HEK293T (cell line): ENCODE measurements around the gene IRAK2.

ENCODE experiments used
- CTCF ChIA-PET: fragments of 350-600 bp; formaldehyde crosslinking; extraction: SDS; loops from one replicate; lab custom pipeline; 2021; ENCODE audit warnings: antibody characterized with exemption, inconsistent platforms; lab: Yijun Ruan, JAX
- POLR2A ChIA-PET: fragments of 350-600 bp; formaldehyde crosslinking; extraction: SDS; loops from one replicate; lab custom pipeline; 2020; ENCODE audit warnings: antibody characterized with exemption, inconsistent platforms; lab: Yijun Ruan, JAX
- DNase-seq: peaks from one replicate; pipeline ENCODE4 v3.0.0; 2012; ENCODE audit warnings: mixed read lengths; ENCODE audit errors: extremely low spot score
- ARNT ChIP-seq: fragments of 450-650 bp; IDR thresholded peaks from 2 replicates; pipeline ENCODE4 v1.6.1; 2017; ENCODE audit warnings: mild to moderate bottlenecking
- BHLHE40 ChIP-seq: fragments of 450-650 bp; IDR thresholded peaks from 2 replicates; pipeline ENCODE4 v1.6.1; 2016; ENCODE audit warnings: mild to moderate bottlenecking, moderate library complexity, borderline replicate concordance
- CTBP1 ChIP-seq: fragments of 450-650 bp; IDR thresholded peaks from 2 replicates; pipeline ENCODE4 v1.6.1; 2016; ENCODE audit warnings: borderline replicate concordance
- ELF4 ChIP-seq: fragments of 450-650 bp; IDR thresholded peaks from 2 replicates; pipeline ENCODE4 v1.6.1; 2017; ENCODE audit warnings: antibody characterized with exemption
- FOXA1 ChIP-seq: fragments of 450-650 bp; IDR thresholded peaks from 2 replicates; pipeline ENCODE4 v1.6.1; 2016; ENCODE audit warnings: mild to moderate bottlenecking
- FOXK2 ChIP-seq: fragments of 450-650 bp; IDR thresholded peaks from 2 replicates; pipeline ENCODE4 v1.6.1; 2016; ENCODE audit warnings: mild to moderate bottlenecking
- FOXM1 ChIP-seq: fragments of 450-650 bp; IDR thresholded peaks from 2 replicates; pipeline ENCODE4 v1.6.1; 2017; ENCODE audit warnings: mild to moderate bottlenecking, borderline replicate concordance
- HDGF ChIP-seq: fragments of 450-650 bp; IDR thresholded peaks from 2 replicates; pipeline ENCODE4 v1.6.1; 2017; ENCODE audit warnings: antibody characterized with exemption, borderline replicate concordance
- L3MBTL2 ChIP-seq: fragments of 450-650 bp; conservative IDR thresholded peaks from 2 replicates; pipeline ENCODE4 v1.6.1; 2016; ENCODE audit warnings: mild to moderate bottlenecking
- LEF1 ChIP-seq: fragments of 450-650 bp; IDR thresholded peaks from 2 replicates; pipeline ENCODE4 v1.6.1; 2017; ENCODE audit warnings: mild to moderate bottlenecking, borderline replicate concordance
- NFRKB ChIP-seq: fragments of 450-650 bp; IDR thresholded peaks from 2 replicates; pipeline ENCODE4 v1.6.1; 2016; ENCODE audit warnings: mild to moderate bottlenecking, moderate library complexity
- PKNOX1 ChIP-seq: fragments of 450-650 bp; IDR thresholded peaks from 2 replicates; pipeline ENCODE4 v1.6.1; 2016
- SP1 ChIP-seq: fragments of 450-650 bp; IDR thresholded peaks from 2 replicates; pipeline ENCODE4 v1.6.1; 2017
- SUZ12 ChIP-seq: fragments of 450-650 bp; IDR thresholded peaks from 2 replicates; pipeline ENCODE4 v1.6.1; 2016; ENCODE audit warnings: mild to moderate bottlenecking
- TARDBP ChIP-seq: fragments of 450-650 bp; IDR thresholded peaks from 2 replicates; pipeline ENCODE4 v1.6.1; 2016
- ZNF384 ChIP-seq: fragments of 450-650 bp; IDR thresholded peaks from 2 replicates; pipeline ENCODE4 v1.6.1; 2016

The IRAK2 gene

GRCh38 chr3:10289787-10290355 is 125.2 kb downstream of the IRAK2 start:
- no peak for DNase-seq
- CTCF ChIA-PET = no interaction called here
- POLR2A ChIA-PET = no interaction called here

GRCh38 chr3:10290481-10291176 is 125.9 kb downstream of the IRAK2 start:
- TF ChIP-seq FOXM1 (no peak), ARNT (no peak), L3MBTL2 (no peak), LEF1 (no peak), FOXA1 (no peak), CTBP1 (no peak), TARDBP (no peak), ELF4 (no peak)
- ChIA-PET CTCF (no interaction called here), POLR2A (no interaction called here)
- no peak for DNase-seq

More at GRCh38 chr3:10289787-10290355, 125.2 kb downstream of the IRAK2 start:
- TF ChIP-seq BHLHE40 (no peak), FOXK2 (no peak), SP1 (no peak), CTBP1 (no peak), ARNT (no peak), PKNOX1 (no peak), FOXA1 (no peak), ZNF384 (no peak), NFRKB (no peak), SUZ12 (no peak), LEF1 (no peak), L3MBTL2 (no peak), ELF4 (no peak), TARDBP (no peak), FOXM1 (no peak), HDGF (no peak)

GRCh38 chr3:10291641-10292040 is 126.9 kb downstream of the IRAK2 start:
- TF ChIP-seq ARNT (no peak), ELF4 (no peak), LEF1 (no peak), HDGF (no peak), SP1 (no peak), SUZ12 (no peak), BHLHE40 (no peak), ZNF384 (no peak), FOXA1 (no peak), FOXK2 (no peak), PKNOX1 (no peak), FOXM1 (no peak), TARDBP (no peak), L3MBTL2 (no peak), NFRKB (no peak), CTBP1 (no peak)
- POLR2A ChIA-PET = no interaction called here
- CTCF ChIA-PET = no interaction called here
- no peak for DNase-seq

GRCh38 chr3:10292505-10293419 is 128.0 kb downstream of the IRAK2 start, which contains the start of gene GHRL:
TSS of gene GHRL (minus strand) at chr3:10292947. CDS start at chr3:10290180, 2,767 bp downstream.
- DNase-seq = no peak
- TF ChIP-seq PKNOX1 (no peak), LEF1 (no peak), BHLHE40 (no peak), NFRKB (no peak)
- ChIA-PET POLR2A (interaction anchor here (1.2 kb wide), 1 partner anchor 28 kb away, joined by 5 read pairs; the partner anchor contains the start of gene SEC13), CTCF (no interaction called here)
